ENCODE measurements around the gene N4BP3.

DNA sequence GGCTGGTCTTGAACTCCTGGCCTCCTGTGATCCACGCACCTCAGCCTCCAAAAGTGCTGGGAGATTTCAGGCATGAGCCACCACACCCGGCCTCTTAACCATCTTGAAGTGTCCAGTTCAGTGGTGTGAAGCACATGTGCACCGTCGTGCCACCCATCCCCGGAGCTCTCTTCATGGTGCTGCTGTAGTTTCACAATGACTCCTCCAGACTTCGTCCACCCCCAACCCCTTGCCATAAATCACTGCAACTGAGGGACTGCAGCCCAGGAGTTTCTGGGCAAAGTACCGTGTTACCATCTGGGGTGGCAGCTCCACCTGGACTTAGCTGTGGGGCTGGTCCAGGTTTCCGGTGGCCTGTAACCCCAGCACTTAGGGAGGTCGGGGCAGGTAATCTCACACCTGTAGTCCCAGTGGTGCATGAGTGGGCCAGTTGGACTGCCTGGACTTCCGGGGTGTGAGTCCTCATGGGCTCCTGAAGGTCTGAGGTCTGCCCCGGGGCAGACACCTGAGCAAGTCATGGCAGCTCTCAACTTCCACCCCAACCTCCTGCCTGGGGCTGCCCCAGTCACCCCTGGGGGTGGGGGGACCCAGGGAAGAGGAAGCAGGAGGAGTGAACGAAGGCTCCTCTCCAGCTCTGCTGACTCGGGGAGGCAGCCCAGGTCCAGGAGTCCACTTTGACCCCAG lies 6.6 kb upstream of the N4BP3 start:
- TF ChIP-seq ZNF891 (CRISPR knock-in tag; IDR thresholded peaks at IDR 0.05) (no peak), ZFY (CRISPR knock-in tag; IDR thresholded peaks at IDR 0.05) (no peak), ZNF138 (CRISPR knock-in tag; IDR thresholded peaks at IDR 0.05; ENCODE audit: low read depth) (no peak), RNF2 (conservative IDR thresholded peaks at IDR 0.05; ENCODE audit: low read depth) (no peak), YY1 (IDR thresholded peaks at IDR 0.05; ENCODE audit: insufficient read depth, insufficient replicate concordance, low read depth, low read length) (no peak), RAD51 (IDR thresholded peaks at IDR 0.05; ENCODE audit: borderline replicate concordance) (no peak), MTA1 (CRISPR knock-in tag; IDR thresholded peaks at IDR 0.05; ENCODE audit: borderline replicate concordance) (no peak), KDM6A (CRISPR knock-in tag; IDR thresholded peaks at IDR 0.05; ENCODE audit: low read depth) (no peak)
- TF ChIP-seq, protein P1, sequence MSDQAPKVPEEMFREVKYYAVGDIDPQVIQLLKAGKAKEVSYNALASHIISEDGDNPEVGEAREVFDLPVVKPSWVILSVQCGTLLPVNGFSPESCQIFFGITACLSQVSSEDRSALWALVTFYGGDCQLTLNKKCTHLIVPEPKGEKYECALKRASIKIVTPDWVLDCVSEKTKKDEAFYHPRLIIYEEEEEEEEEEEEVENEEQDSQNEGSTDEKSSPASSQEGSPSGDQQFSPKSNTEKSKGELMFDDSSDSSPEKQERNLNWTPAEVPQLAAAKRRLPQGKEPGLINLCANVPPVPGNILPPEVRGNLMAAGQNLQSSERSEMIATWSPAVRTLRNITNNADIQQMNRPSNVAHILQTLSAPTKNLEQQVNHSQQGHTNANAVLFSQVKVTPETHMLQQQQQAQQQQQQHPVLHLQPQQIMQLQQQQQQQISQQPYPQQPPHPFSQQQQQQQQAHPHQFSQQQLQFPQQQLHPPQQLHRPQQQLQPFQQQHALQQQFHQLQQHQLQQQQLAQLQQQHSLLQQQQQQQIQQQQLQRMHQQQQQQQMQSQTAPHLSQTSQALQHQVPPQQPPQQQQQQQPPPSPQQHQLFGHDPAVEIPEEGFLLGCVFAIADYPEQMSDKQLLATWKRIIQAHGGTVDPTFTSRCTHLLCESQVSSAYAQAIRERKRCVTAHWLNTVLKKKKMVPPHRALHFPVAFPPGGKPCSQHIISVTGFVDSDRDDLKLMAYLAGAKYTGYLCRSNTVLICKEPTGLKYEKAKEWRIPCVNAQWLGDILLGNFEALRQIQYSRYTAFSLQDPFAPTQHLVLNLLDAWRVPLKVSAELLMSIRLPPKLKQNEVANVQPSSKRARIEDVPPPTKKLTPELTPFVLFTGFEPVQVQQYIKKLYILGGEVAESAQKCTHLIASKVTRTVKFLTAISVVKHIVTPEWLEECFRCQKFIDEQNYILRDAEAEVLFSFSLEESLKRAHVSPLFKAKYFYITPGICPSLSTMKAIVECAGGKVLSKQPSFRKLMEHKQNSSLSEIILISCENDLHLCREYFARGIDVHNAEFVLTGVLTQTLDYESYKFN (CRISPR knock-in tag; conservative IDR thresholded peaks at IDR 0.05), result no peak
- TF ChIP-seq, protein P2, sequence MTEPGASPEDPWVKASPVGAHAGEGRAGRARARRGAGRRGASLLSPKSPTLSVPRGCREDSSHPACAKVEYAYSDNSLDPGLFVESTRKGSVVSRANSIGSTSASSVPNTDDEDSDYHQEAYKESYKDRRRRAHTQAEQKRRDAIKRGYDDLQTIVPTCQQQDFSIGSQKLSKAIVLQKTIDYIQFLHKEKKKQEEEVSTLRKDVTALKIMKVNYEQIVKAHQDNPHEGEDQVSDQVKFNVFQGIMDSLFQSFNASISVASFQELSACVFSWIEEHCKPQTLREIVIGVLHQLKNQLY (CRISPR knock-in tag; IDR thresholded peaks at IDR 0.05), result no peak
- TF ChIP-seq, protein P3, sequence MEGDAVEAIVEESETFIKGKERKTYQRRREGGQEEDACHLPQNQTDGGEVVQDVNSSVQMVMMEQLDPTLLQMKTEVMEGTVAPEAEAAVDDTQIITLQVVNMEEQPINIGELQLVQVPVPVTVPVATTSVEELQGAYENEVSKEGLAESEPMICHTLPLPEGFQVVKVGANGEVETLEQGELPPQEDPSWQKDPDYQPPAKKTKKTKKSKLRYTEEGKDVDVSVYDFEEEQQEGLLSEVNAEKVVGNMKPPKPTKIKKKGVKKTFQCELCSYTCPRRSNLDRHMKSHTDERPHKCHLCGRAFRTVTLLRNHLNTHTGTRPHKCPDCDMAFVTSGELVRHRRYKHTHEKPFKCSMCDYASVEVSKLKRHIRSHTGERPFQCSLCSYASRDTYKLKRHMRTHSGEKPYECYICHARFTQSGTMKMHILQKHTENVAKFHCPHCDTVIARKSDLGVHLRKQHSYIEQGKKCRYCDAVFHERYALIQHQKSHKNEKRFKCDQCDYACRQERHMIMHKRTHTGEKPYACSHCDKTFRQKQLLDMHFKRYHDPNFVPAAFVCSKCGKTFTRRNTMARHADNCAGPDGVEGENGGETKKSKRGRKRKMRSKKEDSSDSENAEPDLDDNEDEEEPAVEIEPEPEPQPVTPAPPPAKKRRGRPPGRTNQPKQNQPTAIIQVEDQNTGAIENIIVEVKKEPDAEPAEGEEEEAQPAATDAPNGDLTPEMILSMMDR (CRISPR knock-in tag; IDR thresholded peaks at IDR 0.05), result no peak
- TF ChIP-seq, protein P4, sequence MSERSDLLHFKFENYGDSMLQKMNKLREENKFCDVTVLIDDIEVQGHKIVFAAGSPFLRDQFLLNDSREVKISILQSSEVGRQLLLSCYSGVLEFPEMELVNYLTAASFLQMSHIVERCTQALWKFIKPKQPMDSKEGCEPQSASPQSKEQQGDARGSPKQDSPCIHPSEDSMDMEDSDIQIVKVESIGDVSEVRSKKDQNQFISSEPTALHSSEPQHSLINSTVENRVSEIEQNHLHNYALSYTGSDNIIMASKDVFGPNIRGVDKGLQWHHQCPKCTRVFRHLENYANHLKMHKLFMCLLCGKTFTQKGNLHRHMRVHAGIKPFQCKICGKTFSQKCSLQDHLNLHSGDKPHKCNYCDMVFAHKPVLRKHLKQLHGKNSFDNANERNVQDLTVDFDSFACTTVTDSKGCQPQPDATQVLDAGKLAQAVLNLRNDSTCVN (CRISPR knock-in tag; IDR thresholded peaks at IDR 0.05; ENCODE audit: borderline replicate concordance), result no peak
